ENCODE measurements around the gene CABP1.

DNA sequence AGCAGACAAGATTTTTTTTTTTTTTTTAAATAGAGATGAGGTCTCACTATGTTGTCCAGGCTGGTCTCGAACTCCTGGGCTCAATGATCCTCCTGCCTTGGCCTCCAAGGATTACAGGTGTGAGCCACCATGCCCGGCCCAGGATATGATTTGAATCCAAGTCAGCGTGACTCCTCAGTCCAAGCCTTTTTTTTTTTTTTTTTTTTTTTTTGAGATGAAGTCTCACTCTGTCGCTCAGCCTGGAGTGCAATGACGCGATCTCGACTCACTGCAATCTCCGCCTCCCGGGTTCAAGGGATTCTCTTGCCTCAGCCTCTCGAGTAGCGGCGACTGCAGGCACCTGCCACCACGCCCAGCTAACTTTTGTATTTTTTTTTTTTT is 6.9 kb downstream of the CABP1 start:
- no peak for TF ChIP-seq POLR2A (IDR thresholded peaks at IDR 0.05)
- TF ChIP-seq, protein P1, sequence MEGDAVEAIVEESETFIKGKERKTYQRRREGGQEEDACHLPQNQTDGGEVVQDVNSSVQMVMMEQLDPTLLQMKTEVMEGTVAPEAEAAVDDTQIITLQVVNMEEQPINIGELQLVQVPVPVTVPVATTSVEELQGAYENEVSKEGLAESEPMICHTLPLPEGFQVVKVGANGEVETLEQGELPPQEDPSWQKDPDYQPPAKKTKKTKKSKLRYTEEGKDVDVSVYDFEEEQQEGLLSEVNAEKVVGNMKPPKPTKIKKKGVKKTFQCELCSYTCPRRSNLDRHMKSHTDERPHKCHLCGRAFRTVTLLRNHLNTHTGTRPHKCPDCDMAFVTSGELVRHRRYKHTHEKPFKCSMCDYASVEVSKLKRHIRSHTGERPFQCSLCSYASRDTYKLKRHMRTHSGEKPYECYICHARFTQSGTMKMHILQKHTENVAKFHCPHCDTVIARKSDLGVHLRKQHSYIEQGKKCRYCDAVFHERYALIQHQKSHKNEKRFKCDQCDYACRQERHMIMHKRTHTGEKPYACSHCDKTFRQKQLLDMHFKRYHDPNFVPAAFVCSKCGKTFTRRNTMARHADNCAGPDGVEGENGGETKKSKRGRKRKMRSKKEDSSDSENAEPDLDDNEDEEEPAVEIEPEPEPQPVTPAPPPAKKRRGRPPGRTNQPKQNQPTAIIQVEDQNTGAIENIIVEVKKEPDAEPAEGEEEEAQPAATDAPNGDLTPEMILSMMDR (IDR thresholded peaks at IDR 0.05), result no peak
